CD4-positive, alpha-beta T cell (primary cell): ENCODE results near the gene PIK3IP1. TPM values are rescaled to one million over a fixed set of nuclear protein-coding genes. Genes with fewer than 3 reads are reported as not detected.
"Not testable (repeated sequence)": the region's sequence is repeated elsewhere in the genome, so short reads cannot be mapped to it uniquely, and the experiment has no call there.

Source experiments
- ATAC-seq: fragments of 200-7000 bp; cut with Tn5 transposase; one replicate; pipeline ENCODE4 v1.10.0; 2022; ENCODE audit warnings: mild to moderate bottlenecking; ENCODE audit not compliant: poor library complexity
- CTCF ChIA-PET: fragments of 350-600 bp; sonication (Branson Sonifier 250); formaldehyde crosslinking; loops from one replicate; lab custom pipeline; 2021; ENCODE audit warnings: antibody characterized with exemption, inconsistent platforms; lab: Charles Lee
- POLR2A ChIA-PET: fragments of 350-600 bp; sonication (Branson Sonifier 250); formaldehyde crosslinking; loops from one replicate; lab custom pipeline; 2021; ENCODE audit warnings: antibody characterized with exemption, inconsistent platforms; lab: Charles Lee
- DNase-seq, 14 experiments: peaks; one replicate each; pipeline ENCODE4 v3.0.0-alpha.2; 2013 to 2020; ENCODE audit warnings: mixed read lengths in 2 of 14
- H3K27ac ChIP-seq, 2 donors: one replicate each; pipeline versions ENCODE4 v1.5.1 to v1.7.0; 2013; ENCODE audit warnings: low read length in 2 of 2, low read depth in 1 of 2, mild to moderate bottlenecking in 1 of 2
- H3K27me3 ChIP-seq, 2 experiments: 1 replicate in 1 of 2; 2 replicates in 1 of 2; pipeline versions ENCODE4 v1.6.1 to v1.7.0; 2013; ENCODE audit warnings: low read length in 2 of 2, control low read depth in 1 of 2, mild to moderate bottlenecking in 1 of 2, moderate library complexity in 1 of 2; ENCODE audit not compliant: insufficient read depth in 2 of 2, control insufficient read depth in 1 of 2
- H3K36me3 ChIP-seq: one replicate; pipeline ENCODE4 v1.6.1; 2013; ENCODE audit warnings: low read length, control low read depth; ENCODE audit not compliant: insufficient read depth
- H3K4me1 ChIP-seq: one replicate; pipeline ENCODE4 v1.6.1; 2013; ENCODE audit warnings: low read length, control low read depth; ENCODE audit not compliant: insufficient read depth
- H3K4me3 ChIP-seq: one replicate; pipeline ENCODE4 v1.5.1; 2013; ENCODE audit warnings: mild to moderate bottlenecking, low read length, moderate library complexity
- H3K9me3 ChIP-seq, 2 experiments: 1 replicate in 1 of 2; 2 replicates in 1 of 2; pipeline versions ENCODE4 v1.6.1 to v1.7.0; 2013; ENCODE audit warnings: low read length in 2 of 2, mild to moderate bottlenecking in 2 of 2, control low read depth in 1 of 2, moderate library complexity in 1 of 2; ENCODE audit not compliant: control insufficient read depth in 1 of 2, insufficient read depth in 1 of 2
- H3K27ac Mint-ChIP-seq: one replicate; pipeline ENCODE4 v1.8.0; 2020; ENCODE audit warnings: mixed read lengths
- H3K27me3 Mint-ChIP-seq: one replicate; pipeline ENCODE4 v1.8.0; 2021; ENCODE audit warnings: mixed read lengths
- H3K36me3 Mint-ChIP-seq: one replicate; pipeline ENCODE4 v1.8.0; 2021; ENCODE audit warnings: low read depth, mixed read lengths
- H3K4me1 Mint-ChIP-seq: one replicate; pipeline ENCODE4 v1.8.0; 2021; ENCODE audit warnings: low read depth, mixed read lengths
- H3K4me3 Mint-ChIP-seq: one replicate; pipeline ENCODE4 v1.8.0; 2020; ENCODE audit warnings: mild to moderate bottlenecking, mixed read lengths
- H3K9me3 Mint-ChIP-seq: one replicate; pipeline ENCODE4 v1.8.0; 2020; ENCODE audit warnings: mixed read lengths
- intact Hi-C, 2 experiments: fragments of 100-400 bp; cut with DNase I in 1 of 2; cut with micrococcal nuclease in 1 of 2; formaldehyde crosslinking; loops; one replicate each; pipeline versions ENCODE4 v1.15.1 to v1.9.0; 2023 to 2025; cut with DNase I, micrococcal nuclease
- total RNA-seq, 174 experiments: library from RNA in 2 of 174; stranded (reverse) in 2 of 174; gene quantifications; one replicate each; pipeline ENCODE4 v1.2.3 and lab custom pipeline; 2021 to 2026
- TF ChIP-seq, protein P1 (sequence below): fragments of 200-600 bp; IDR thresholded peaks from one replicate; pipeline ENCODE4 v1.8.0; 2022; ENCODE audit warnings: antibody characterized with exemption, mild to moderate bottlenecking

PIK3IP1 gene
- total RNA-seq, 2 experiments from 2014 or later: 1,063 to 1,072 TPM

DNA sequence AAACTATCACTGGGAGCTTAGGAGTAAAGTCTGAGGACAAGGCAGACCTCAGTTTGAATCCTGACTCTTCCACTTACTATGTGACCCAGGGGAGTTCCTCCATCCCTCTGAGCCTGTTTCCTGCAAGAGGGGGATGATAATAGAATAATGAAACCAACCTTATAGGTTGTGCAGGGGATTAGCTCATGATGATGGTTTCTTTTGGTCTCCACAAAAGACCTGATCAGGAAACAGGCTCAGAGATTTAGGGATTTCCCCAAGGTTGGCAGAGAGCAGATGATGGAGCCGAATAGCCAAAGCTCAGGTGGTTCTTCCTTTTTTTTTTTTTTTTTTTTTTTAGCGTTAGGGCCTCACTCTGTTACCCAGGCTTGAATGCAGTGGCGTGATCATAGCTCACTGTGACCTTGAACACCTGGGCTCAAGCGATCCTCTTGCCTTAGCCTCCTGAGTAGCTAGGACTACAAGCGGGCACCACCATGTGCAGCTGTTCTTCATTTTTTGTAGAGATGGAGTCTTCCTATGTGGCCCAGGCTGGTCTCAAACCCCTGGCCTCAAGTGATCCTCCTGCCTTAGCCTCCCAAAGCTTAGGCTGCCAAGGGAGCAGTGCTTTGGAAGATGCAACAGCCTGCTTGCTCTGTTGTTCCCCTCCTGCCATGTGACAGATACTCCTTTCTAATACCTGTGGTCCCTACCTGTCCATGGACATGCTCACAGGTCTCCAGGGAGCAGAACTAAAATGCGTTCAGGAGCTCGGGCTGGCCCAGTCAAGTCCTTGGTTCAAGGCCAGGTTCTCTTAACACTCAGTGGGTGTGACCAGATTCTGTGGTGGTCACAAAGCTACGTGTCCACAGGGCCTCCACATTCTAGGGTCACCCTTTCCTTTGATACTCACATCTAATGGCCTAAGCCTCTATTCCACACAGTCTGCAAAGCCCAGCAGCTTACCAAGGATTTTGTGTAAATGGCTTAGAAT is 31.6 kb upstream of the PIK3IP1 start:
- TF ChIP-seq, protein P1, sequence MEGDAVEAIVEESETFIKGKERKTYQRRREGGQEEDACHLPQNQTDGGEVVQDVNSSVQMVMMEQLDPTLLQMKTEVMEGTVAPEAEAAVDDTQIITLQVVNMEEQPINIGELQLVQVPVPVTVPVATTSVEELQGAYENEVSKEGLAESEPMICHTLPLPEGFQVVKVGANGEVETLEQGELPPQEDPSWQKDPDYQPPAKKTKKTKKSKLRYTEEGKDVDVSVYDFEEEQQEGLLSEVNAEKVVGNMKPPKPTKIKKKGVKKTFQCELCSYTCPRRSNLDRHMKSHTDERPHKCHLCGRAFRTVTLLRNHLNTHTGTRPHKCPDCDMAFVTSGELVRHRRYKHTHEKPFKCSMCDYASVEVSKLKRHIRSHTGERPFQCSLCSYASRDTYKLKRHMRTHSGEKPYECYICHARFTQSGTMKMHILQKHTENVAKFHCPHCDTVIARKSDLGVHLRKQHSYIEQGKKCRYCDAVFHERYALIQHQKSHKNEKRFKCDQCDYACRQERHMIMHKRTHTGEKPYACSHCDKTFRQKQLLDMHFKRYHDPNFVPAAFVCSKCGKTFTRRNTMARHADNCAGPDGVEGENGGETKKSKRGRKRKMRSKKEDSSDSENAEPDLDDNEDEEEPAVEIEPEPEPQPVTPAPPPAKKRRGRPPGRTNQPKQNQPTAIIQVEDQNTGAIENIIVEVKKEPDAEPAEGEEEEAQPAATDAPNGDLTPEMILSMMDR: no peak
- POLR2A ChIA-PET: interaction anchor here (1.6 kb wide), 1 partner anchor 32 kb away, joined by 10 read pairs; the partner anchor contains the start of gene PIK3IP1
- H3K36me3 ChIP-seq: peaks cover 53% of the 10 kb centered on the region

DNA sequence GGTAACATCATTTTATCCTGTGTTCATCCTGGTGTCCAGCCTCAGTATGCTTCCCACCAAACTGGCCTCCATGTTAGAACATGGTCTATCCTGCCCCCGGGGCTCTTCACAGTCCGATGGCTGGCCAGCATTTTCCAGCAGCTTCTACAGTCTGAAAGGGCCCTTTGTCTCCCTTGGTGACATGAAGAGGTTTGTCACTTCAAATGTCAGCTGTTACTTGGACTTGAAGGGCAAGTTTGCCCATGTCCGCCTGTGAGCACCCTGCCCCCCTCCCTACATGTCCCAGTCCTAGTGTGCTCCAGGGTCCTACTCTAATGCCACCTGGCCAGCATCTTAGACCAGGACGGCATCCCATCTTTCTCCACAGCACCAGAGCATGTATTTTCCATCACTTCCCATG is 29.1 kb upstream of the PIK3IP1 start:
- Mint-ChIP-seq H3K4me3 (no peak overlapping the region), H3K27me3 (no peaks in the 10 kb centered on the region), H3K4me1 (peaks cover 13% of the 10 kb centered on the region), H3K27ac (peak overlapping the region; percentile 5), H3K9me3 (no peaks in the 10 kb centered on the region), H3K36me3 (peaks cover 58% of the 10 kb centered on the region)
- Histone ChIP-seq H3K4me3 (no peak overlapping the region), H3K27me3 (no peaks in the 10 kb centered on the region), H3K27ac (no peak overlapping the region), H3K9me3 (no peaks in the 10 kb centered on the region), H3K36me3 (peaks cover 29% of the 10 kb centered on the region), H3K4me1 (no peaks in the 10 kb centered on the region)
- TF ChIP-seq, protein P1: no peak
- DNase-seq (no peak), ATAC-seq (no peak)
- ChIA-PET POLR2A (no interaction called here), CTCF (interaction anchor here (1.2 kb wide), 1 partner anchor 8 kb away, joined by 4 read pairs; no protein-coding TSS in a partner anchor)
- intact Hi-C loops: no loop called here

More for the DNA sequence above, 31.6 kb upstream of the PIK3IP1 start:
- H3K4me1 Mint-ChIP-seq: peaks cover 13% of the 10 kb centered on the region
- no peaks in the 10 kb centered on the region for H3K9me3 ChIP-seq
- H3K27me3 ChIP-seq: no peaks in the 10 kb centered on the region
- no peak overlapping the region for H3K4me3 ChIP-seq
- intact Hi-C loops: no loop called here
- H3K4me3 Mint-ChIP-seq: no peak overlapping the region
- H3K4me1 ChIP-seq: no peaks in the 10 kb centered on the region
- CTCF ChIA-PET: interaction anchor here (0.7 to 1.2 kb wide), 3 partner anchors 11 to 241 kb away, joined by 3 to 7 read pairs (median 3); no protein-coding TSS in a partner anchor
- peak; percentile 24 for ATAC-seq
- peak overlapping the region; percentile 6 for H3K27ac Mint-ChIP-seq
- H3K27ac ChIP-seq: no peak overlapping the region
- no peaks in the 10 kb centered on the region for H3K9me3 Mint-ChIP-seq
- peak in 2 of 14 experiments; percentile 20 to 39 for DNase-seq
- H3K27me3 Mint-ChIP-seq: no peaks in the 10 kb centered on the region
- peaks cover 68% of the 10 kb centered on the region for H3K36me3 Mint-ChIP-seq

DNA sequence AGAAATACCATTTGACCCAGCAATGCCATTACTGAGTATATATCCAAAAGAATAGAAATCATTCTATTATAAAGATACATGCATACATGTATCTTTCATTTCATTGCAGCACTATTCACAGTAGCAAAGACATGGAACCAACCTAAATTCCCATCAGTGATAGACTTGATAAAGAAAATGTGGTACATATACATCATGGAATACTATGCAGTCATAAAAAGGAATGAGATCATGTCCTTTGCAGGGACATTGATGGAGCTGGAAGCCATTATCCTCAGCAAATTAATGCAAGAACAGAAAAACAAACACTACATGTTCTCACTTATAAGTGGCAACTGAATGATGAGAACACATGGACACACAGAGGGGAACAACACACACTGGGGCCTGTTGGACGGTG is 21.9 kb upstream of the PIK3IP1 start:
- CTCF ChIA-PET: interaction anchor here (1.3 to 4.0 kb wide), 6 partner anchors 12 to 102 kb away, joined by 4 to 73 read pairs (median 12); partner anchors contain the start of genes LIMK2 and PIK3IP1
- Histone ChIP-seq H3K36me3 (peaks cover 18% of the 10 kb centered on the region), H3K4me1 (peaks cover 11% of the 10 kb centered on the region)
- POLR2A ChIA-PET: interaction anchor here (1.9 to 3.6 kb wide), 5 partner anchors 18 to 35 kb away, joined by 15 to 113 read pairs (median 23); partner anchors contain the start of gene PIK3IP1
- not testable (repeated sequence) for H3K9me3 ChIP-seq, ATAC-seq, H3K4me3 ChIP-seq, H3K9me3 Mint-ChIP-seq, DNase-seq, H3K27me3 Mint-ChIP-seq, H3K4me3 Mint-ChIP-seq, H3K27me3 ChIP-seq, H3K27ac ChIP-seq
- intact Hi-C loops: loop anchor here in 1 of 2 experiments (5.0 kb wide), 1 partner anchor 42 kb away; no protein-coding TSS in a partner anchor
- Mint-ChIP-seq H3K36me3 (peaks cover 57% of the 10 kb centered on the region), H3K4me1 (peaks cover 25% of the 10 kb centered on the region), H3K27ac (peak overlapping the region; percentile 33)
